HuH-7 (cell line): ENCODE measurements around the gene ING4.
A peak's percentile ranks its signal among the peaks of the same experiment; 100 is the strongest.

ENCODE experiments used
- DNase-seq: peaks from one replicate; pipeline ENCODE4 v3.0.0; 2011; ENCODE audit warnings: low spot score

The ING4 gene

DNA sequence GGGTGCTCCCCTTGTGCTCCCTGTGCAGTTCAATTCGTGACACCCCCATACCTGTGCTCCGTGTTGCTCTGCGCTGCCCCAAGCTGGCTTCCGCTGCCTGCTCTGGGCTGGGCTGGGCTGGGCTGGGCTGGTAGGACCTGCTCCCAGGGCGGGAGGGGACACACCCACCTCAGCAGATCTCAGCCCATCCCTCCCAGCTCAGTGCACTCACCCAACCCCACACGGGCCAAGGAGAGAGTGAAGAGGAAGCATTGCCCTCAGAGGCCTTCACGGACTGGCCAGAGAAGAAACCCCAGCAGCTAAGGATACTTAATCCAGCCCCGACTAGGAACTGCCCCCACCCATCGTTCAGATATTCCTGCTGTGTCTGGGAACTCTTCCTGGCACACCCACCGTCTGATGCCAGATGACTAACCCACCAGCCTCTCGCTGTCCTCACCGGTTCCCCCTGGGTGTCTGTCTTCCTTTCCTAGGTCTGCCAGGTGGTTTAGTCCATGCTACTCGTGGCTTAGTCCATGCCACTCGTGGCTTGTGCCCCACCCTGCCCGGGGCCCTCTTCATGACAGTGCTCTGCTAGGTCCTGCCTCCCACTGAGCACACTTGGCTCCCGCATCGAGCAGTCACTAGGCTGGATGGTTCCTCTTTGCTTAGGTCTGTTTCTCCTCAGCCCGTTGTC lies 26.9 kb downstream of the ING4 start, which contains the start of gene LPAR5:
LPAR5 (minus strand) TSS at position 104 of the 676 bp plus-strand sequence. CDS start 14,711 bp downstream, outside the sequence.
- no peak for DNase-seq

DNA sequence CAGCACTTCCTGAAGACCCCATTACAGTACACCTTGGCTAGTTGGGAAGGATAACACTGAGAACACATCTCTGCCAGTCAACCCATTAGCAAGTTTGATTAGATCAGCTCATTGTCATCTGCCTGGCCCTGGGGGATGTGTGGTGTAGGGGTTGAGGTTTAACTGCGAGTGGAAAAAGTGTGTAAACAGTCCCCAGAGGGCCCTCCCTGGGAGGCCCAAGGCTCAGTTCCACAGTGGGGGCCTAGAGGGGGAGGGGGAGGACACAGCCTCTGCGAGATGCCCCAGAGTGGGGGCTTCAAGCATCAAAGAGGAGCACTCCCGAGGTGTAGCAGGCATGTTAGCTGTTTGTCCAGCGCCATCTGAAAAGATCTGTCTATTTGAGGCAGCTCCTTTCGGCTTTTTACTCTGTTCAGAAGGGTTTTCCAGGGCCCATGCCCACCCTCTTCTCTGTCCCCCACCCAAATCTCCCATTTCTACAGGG lies 27.5 kb downstream of the ING4 start:
- DNase-seq = no peak

DNA sequence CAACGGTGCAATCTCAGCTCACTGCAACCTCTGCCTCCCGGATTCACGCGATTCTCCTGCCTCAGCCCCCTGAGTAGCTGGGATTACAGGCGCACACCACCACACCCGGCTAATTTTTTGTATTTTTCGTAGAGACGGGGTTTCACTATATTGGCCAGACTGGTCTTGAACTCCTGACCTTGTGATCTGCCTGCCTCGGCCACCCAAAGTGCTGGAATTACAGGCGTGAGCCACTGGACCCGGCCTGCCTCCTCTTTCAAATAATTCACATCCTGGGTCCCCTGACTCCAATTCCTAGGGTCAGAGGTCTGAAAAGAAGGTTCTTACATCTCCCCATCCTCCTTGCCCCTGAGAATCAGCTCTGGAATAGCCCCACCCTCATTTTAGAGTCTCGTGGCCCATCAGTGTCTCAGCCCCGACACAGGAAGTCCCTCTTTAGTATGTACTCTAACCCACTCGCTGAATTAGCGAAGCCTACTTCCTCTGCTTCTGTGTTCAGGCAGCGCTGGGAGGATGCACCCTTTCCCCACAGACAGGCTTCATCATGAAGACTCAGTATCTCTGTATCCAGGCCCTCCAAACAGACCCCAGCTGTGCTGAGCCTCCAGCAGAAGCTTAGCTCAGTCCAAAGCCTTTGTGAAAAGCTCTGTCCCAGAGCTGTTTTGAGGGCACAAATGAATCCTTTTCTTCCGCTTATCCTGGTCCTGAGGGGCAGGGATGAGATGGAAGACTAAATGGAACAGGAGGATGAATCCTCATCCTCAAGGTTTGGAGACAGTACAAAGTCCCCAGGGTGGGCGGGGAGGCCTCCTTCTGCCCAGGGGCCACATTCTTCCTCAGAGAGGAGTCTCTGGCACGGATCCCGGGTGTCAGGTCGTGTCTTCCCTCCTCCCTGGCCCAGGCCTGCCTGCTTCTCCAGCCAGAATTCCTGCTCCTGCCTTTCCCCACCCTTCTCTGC lies 30.6 kb downstream of the ING4 start:
- DNase-seq = no peak

DNA sequence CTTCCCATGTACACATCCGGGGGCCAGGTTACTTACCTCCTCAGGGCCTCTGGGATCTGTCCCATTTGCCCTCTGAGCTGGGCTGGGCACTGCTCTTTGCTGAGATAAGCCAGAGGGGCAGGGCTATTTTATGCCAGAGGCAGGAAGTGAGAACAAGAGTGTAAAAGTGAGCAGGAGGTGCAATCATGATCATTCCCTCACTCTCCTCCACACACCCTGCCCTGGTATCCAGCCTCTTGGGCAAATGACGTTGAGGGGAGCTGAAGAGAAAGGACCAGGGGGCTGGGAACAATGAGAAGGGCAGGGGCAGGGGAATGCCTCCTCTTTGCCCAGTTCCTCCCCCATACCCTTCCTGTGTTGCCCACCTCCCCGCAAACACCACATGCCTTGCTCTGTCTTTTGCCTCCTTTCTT lies 31.4 kb downstream of the ING4 start:
- DNase-seq = no peak

- DNase-seq = no peak
Measured at GRCh38 chr12:6630736-6631135, 32.2 kb downstream of the ING4 start.

- no peak for DNase-seq
Measured at GRCh38 chr12:6627616-6628015, 35.3 kb downstream of the ING4 start.

DNA sequence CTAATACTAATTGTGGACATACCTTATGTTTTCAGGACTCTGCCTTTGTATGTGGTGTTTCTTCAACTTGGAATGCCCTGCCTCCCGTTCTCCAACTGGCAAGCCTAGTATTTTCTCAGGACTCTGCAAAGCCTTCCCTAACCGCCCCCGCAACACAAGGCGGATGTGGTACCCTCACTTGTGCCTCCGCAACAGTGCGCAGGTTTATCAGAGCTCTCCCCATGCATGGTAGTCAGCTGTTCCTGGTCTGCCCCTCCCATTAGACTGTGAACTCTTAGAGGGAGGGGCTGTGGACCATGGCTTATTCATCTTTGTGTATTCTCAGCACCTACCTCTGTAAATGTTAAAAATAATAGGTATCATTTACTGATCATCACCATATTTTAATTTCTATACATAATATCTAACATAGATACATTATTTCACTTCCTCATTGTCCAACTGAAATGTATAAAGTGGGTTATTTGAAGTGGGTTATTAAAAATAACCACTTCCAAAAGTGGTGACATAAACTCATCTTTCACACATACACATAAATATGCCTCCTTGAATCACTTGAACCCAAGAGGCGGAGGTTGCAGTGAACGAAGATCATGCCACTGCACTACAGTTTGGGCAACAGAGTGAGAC lies 36.1 kb downstream of the ING4 start:
- no peak for DNase-seq

DNA sequence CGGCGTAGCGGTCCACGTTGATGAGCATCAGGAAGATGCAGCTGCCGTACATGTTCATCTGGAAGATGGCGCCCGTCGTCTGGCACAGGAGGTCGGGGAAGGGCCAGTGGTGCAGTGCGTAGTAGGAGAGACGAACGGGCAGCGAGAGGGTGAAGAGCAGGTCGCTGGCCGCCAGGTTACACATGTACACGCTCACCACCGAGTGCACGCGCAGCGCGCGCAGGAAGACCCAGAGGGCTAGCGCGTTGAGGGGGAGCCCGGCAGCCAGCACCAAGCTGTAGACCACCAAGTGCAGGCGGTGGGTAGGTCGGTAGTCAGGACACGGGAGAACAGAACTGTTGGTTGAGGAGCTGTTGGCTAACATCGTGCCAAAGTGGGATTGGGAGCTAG lies 42.0 kb downstream of the ING4 start:
- no peak for DNase-seq

GRCh38 chr12:6620137-6620884 lies 42.6 kb downstream of the ING4 start:
- DNase-seq = no peak

GRCh38 chr12:6618483-6619225 lies 44.3 kb downstream of the ING4 start:
- DNase-seq = no peak

- no peak for DNase-seq
Measured at GRCh38 chr12:6615802-6616201, 47.1 kb downstream of the ING4 start.

DNA sequence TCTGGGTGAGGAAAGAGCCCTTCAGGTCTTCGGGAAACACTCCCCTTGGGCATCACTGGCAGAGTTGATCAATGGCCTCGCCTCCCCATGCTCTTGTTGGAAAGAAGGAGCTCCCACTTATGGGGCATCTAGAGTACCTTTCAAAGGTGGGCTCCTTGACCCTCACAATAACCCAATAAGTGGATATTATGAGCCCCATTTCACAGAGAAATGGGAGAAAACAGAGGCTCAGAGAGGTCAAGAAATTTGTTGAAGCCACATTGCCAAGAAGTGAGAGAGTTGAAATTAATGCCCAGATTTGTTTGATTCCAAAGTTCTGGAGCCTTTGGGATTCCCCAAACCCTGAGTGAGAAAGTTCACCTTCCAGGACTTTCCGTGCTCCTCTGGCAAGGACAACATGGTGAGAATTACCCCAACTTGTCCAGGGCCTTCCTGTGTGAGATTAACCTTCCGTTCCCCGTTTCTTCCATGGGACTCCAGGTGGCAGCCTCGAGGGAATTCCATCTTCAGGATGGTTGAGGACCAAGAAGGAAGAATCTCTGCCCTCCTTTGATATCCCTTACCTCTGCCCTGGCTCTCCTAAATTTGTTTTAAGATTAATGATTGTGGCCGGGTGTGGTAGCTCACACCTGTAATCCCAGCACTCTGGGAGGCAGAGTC lies 48.3 kb downstream of the ING4 start:
- DNase-seq = no peak

DNA sequence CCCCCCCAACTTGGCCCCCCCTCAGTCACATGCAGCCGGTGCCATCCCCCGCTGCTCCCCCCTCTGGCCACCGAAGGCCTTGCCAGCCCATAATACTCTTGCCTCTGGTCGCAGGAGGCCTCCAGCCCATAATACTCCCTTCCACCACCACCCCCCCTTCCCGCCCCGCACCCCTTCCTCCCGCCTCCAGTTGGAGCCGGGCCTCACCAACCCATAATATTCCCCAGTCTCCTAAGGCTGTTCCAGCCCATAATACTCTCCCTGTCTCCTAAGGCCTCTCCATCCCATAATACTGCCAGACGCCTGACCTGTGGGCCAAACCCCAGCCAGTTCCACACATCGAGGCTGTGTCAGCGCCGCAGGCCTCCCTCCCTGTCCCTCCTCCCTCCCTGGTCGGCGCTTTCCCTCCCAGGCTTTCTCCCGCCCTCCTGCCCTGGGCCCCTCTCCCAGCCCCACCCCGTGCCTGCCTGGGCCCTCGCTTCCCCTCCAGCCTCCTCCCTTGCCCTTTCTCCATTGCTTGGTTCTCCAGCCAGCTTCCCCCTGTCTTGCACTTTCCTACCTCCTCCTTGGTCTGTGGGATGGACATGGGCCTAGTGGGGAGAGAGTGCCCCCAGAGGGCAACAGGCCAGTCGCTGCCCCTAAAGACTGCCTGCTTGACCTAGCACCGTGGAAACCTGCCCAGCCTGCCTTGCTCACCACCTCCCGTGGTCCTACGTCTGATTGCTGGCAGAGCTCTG lies 49.0 kb downstream of the ING4 start:
- DNase-seq = peak; percentile 84

DNA sequence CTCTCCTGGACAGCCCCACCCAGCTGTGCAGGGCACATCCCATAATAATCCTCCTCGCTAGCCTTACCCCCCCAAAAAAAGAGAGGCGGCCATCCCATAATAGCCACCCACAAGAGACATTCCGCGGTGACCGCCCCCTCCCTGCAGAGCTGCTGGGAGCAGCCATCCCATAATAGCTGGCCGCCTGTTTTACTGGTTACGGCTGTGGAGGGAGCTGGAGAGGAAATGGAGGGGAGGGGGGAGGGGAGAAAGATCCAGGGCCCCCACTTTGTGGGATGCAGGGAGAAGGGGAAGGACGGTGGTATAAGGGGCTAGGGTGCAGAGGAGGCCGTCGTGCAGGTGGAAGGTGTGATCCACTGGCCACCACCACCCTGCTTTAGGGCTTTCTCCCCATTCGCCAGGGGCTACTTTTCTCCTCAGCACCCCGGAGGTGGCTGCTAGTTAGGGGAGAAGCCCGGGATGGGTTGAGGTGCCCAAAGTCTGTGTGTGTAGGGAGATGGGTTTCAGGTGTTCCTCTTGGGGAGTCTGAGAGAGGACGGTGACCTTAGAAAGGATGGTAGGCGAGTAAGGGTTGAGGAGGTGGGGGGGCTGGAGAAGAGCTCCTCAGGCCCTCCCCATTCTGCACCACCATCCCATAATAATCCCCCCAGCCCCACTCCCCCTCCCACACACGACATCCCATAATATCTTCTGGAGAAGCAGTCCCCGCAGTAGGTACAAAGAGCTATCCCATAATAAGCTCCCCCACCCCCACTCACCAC lies 49.7 kb downstream of the ING4 start:
- no peak for DNase-seq

- no peak for DNase-seq
Measured at GRCh38 chr12:6612652-6613014, 50.3 kb downstream of the ING4 start.

- DNase-seq = no peak
Measured at GRCh38 chr12:6612247-6612646, 50.7 kb downstream of the ING4 start.

- DNase-seq = peak; percentile 55
Measured at GRCh38 chr12:6608592-6609281, 54.2 kb downstream of the ING4 start.

DNA sequence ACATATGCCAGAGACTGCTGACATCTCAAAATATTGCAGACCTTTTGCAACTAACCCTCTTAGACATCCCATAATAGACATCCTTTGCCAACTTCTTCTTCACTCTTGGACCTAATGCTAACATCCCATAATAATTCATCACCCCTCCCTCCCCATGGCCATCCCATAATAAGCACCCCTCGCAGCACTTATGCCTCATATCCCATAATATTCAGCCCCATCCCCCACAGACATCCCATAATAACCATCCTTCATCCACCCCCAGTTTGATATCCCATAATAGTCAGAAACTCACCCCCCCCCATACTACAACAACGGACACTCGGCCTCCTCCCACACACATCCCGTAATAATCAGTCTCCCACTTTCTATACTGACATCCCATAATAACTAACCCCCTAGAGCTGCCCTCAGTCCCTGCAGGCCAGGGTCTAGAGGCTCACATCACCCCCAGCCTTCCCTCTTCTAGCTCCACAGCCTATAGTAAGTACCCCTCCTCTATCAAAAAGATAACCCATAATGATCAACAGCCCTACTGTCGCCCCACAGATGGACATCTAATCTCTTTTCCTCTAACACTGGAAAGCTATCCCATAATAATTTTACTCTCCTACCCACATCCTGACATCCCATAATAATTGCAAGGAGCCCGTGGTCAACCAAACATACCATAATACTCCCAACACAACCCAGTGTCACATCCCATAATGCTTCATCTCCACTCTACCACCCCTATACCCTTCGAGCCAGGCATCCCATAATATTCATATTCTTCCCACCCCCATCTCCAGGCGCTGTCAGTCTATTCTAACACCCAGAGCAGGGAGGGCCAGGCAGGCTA lies 54.9 kb downstream of the ING4 start:
- peak; percentile 73 for DNase-seq
